GM10266 (cell line): ENCODE data around the gene P2RX4.
"Not testable (repeated sequence)": the region's sequence is repeated elsewhere in the genome, so short reads cannot be mapped to it uniquely, and the experiment has no call there.

ENCODE experiments used
- DNase-seq: peaks from one replicate; pipeline ENCODE4 v3.0.0; 2012; ENCODE audit errors: extremely low spot score
- CTCF ChIP-seq: IDR thresholded peaks from 2 replicates; pipeline ENCODE4 v1.5.1; 2012; ENCODE audit warnings: mild to moderate bottlenecking, low read depth; ENCODE audit not compliant: control insufficient read depth, insufficient read depth; ENCODE audit errors: missing control alignments

The P2RX4 gene

GRCh38 chr12:121203482-121203881 is 6.4 kb upstream of the P2RX4 start:
- DNase-seq: no peak
- no peak for TF ChIP-seq CTCF

- no peak for DNase-seq
- TF ChIP-seq CTCF: no peak
Measured at GRCh38 chr12:121205491-121205890, 4.4 kb upstream of the P2RX4 start.

- DNase-seq: not testable (repeated sequence)
Measured at GRCh38 chr12:121208571-121208970, 1.4 kb upstream of the P2RX4 start.

- TF ChIP-seq CTCF: no peak
- DNase-seq: no peak
Measured at GRCh38 chr12:121209221-121209620, 708 bp upstream of the P2RX4 start.

GRCh38 chr12:121212875-121213274 is 2.9 kb downstream of the P2RX4 start:
- no peak for DNase-seq
- no peak for TF ChIP-seq CTCF

- no peak for TF ChIP-seq CTCF
- DNase-seq: no peak
Measured at GRCh38 chr12:121214166-121214777, 4.3 kb downstream of the P2RX4 start.

- DNase-seq: no peak
- TF ChIP-seq CTCF: no peak
Measured at GRCh38 chr12:121214855-121215745, 5.2 kb downstream of the P2RX4 start.
